ENCODE results near the gene DOCK10. TPM values are rescaled to one million over a fixed set of nuclear protein-coding genes. Genes with fewer than 3 reads are reported as not detected.

The DOCK10 gene
- total and polyA plus RNA-seq, 5 donors from 2014 or later = 28.3 to 222 (median 35.1) TPM

- Histone ChIP-seq H3K9me3 (ENCODE audit: control insufficient read depth in 2 of 2, low read length in 2 of 2) (no peaks in the 10 kb centered on the region), H3K4me1 (ENCODE audit: control insufficient read depth, insufficient read depth, low read length, poor library complexity, severe bottlenecking) (peaks cover 12% of the 10 kb centered on the region), H3K36me3 (ENCODE audit: control insufficient read depth, insufficient read depth, low read length) (peaks cover 61% of the 10 kb centered on the region), H3K27ac (ENCODE audit: insufficient read depth, low read length, poor library complexity, severe bottlenecking) (peak overlapping the region; percentile 38), H3K27me3 (ENCODE audit: control insufficient read depth, insufficient read depth, low read length) (no peaks in the 10 kb centered on the region), H3K4me3 (ENCODE audit: low read depth, low read length) (peak overlapping the region; percentile 49)
- ATAC-seq (ENCODE audit: low read depth in 2 of 2) (peak; percentile 50 to 55), DNase-seq (peak in 1 of 3 donors; percentile 58)
- H3K4me1 Mint-ChIP-seq = peaks cover 32 to 48% (median 45%) of the 10 kb centered on the region in 4 donors
- peak overlapping the region in 2 of 4 donors; percentile 15 to 55 for H3K4me3 Mint-ChIP-seq
- H3K27ac Mint-ChIP-seq = peak overlapping the region; percentile 44 to 92 (median 83)
- H3K27me3 Mint-ChIP-seq = no peaks in the 10 kb centered on the region
- peaks cover 0 to 1% (median 0%) of the 10 kb centered on the region in 7 donors for H3K9me3 Mint-ChIP-seq
- H3K36me3 Mint-ChIP-seq = peaks cover 51% of the 10 kb centered on the region
Observed at GRCh38 chr2:224894356-224894755, 147.9 kb downstream of the DOCK10 start.

GRCh38 chr2:224893848-224894247 lies 148.4 kb downstream of the DOCK10 start:
- Histone ChIP-seq H3K4me3 (ENCODE audit: low read depth, low read length) (no peak overlapping the region), H3K36me3 (ENCODE audit: control insufficient read depth, insufficient read depth, low read length) (peaks cover 66% of the 10 kb centered on the region), H3K4me1 (ENCODE audit: control insufficient read depth, insufficient read depth, low read length, poor library complexity, severe bottlenecking) (peaks cover 12% of the 10 kb centered on the region), H3K27ac (ENCODE audit: insufficient read depth, low read length, poor library complexity, severe bottlenecking) (no peak overlapping the region), H3K27me3 (ENCODE audit: control insufficient read depth, insufficient read depth, low read length) (no peaks in the 10 kb centered on the region), H3K9me3 (ENCODE audit: control insufficient read depth in 2 of 2, low read length in 2 of 2) (no peaks in the 10 kb centered on the region)
- peak overlapping the region; percentile 43 to 92 (median 83) for H3K27ac Mint-ChIP-seq
- H3K4me3 Mint-ChIP-seq = peak overlapping the region in 1 of 4 donors; percentile 55
- peaks cover 51% of the 10 kb centered on the region for H3K36me3 Mint-ChIP-seq
- peaks cover 0 to 1% (median 0%) of the 10 kb centered on the region in 7 donors for H3K9me3 Mint-ChIP-seq
- H3K27me3 Mint-ChIP-seq = no peaks in the 10 kb centered on the region
- H3K4me1 Mint-ChIP-seq = peaks cover 29 to 49% (median 44%) of the 10 kb centered on the region in 4 donors
- ATAC-seq (ENCODE audit: low read depth in 2 of 2) (no peak), DNase-seq (no peak)

- Histone ChIP-seq H3K27me3 (ENCODE audit: control insufficient read depth, insufficient read depth, low read length) (no peaks in the 10 kb centered on the region), H3K27ac (ENCODE audit: insufficient read depth, low read length, poor library complexity, severe bottlenecking) (no peak overlapping the region), H3K4me1 (ENCODE audit: control insufficient read depth, insufficient read depth, low read length, poor library complexity, severe bottlenecking) (peaks cover 12% of the 10 kb centered on the region), H3K9me3 (ENCODE audit: control insufficient read depth in 2 of 2, low read length in 2 of 2) (no peaks in the 10 kb centered on the region), H3K4me3 (ENCODE audit: low read depth, low read length) (no peak overlapping the region), H3K36me3 (ENCODE audit: control insufficient read depth, insufficient read depth, low read length) (peaks cover 70% of the 10 kb centered on the region)
- Mint-ChIP-seq H3K9me3 (peaks cover 0 to 1% (median 0%) of the 10 kb centered on the region in 7 donors), H3K4me3 (peak overlapping the region in 1 of 4 donors; percentile 8), H3K27ac (peak overlapping the region; percentile 28 to 52 (median 43)), H3K27me3 (no peaks in the 10 kb centered on the region), H3K4me1 (peaks cover 30 to 51% (median 45%) of the 10 kb centered on the region in 4 donors), H3K36me3 (peaks cover 52% of the 10 kb centered on the region)
- no peak for DNase-seq
- peak in 1 of 2 donors; percentile 20 for ATAC-seq (ENCODE audit: low read depth in 2 of 2)
Observed at GRCh38 chr2:224892574-224893204, 149.6 kb downstream of the DOCK10 start.

GRCh38 chr2:224890372-224890771 lies 151.9 kb downstream of the DOCK10 start:
- Histone ChIP-seq H3K9me3 (ENCODE audit: control insufficient read depth in 2 of 2, low read length in 2 of 2) (no peaks in the 10 kb centered on the region), H3K4me3 (ENCODE audit: low read depth, low read length) (no peak overlapping the region), H3K27me3 (ENCODE audit: control insufficient read depth, insufficient read depth, low read length) (no peaks in the 10 kb centered on the region), H3K4me1 (ENCODE audit: control insufficient read depth, insufficient read depth, low read length, poor library complexity, severe bottlenecking) (peaks cover 11% of the 10 kb centered on the region), H3K36me3 (ENCODE audit: control insufficient read depth, insufficient read depth, low read length) (peaks cover 71% of the 10 kb centered on the region), H3K27ac (ENCODE audit: insufficient read depth, low read length, poor library complexity, severe bottlenecking) (no peak overlapping the region)
- ATAC-seq (ENCODE audit: low read depth in 2 of 2) (no peak), DNase-seq (no peak)
- H3K4me3 Mint-ChIP-seq = no peak overlapping the region
- no peaks in the 10 kb centered on the region for H3K27me3 Mint-ChIP-seq
- peaks cover 0 to 1% (median 0%) of the 10 kb centered on the region in 7 donors for H3K9me3 Mint-ChIP-seq
- peak overlapping the region; percentile 39 to 90 (median 89) for H3K27ac Mint-ChIP-seq
- peaks cover 41 to 52% (median 50%) of the 10 kb centered on the region in 4 donors for H3K4me1 Mint-ChIP-seq
- peaks cover 59% of the 10 kb centered on the region for H3K36me3 Mint-ChIP-seq

GRCh38 chr2:224887141-224887540 lies 155.1 kb downstream of the DOCK10 start:
- peaks cover 35 to 52% (median 48%) of the 10 kb centered on the region in 4 donors for H3K4me1 Mint-ChIP-seq
- H3K36me3 Mint-ChIP-seq = peaks cover 65% of the 10 kb centered on the region
- ATAC-seq (ENCODE audit: low read depth in 2 of 2) = no peak
- H3K9me3 ChIP-seq (ENCODE audit: control insufficient read depth in 2 of 2, low read length in 2 of 2) = no peaks in the 10 kb centered on the region
- H3K9me3 Mint-ChIP-seq = peaks cover 0 to 1% (median 0%) of the 10 kb centered on the region in 7 donors
- peaks cover under 1% of the 10 kb centered on the region for H3K4me1 ChIP-seq (ENCODE audit: control insufficient read depth, insufficient read depth, low read length, poor library complexity, severe bottlenecking)
- H3K4me3 ChIP-seq (ENCODE audit: low read depth, low read length) = no peak overlapping the region
- H3K27me3 ChIP-seq (ENCODE audit: control insufficient read depth, insufficient read depth, low read length) = no peaks in the 10 kb centered on the region
- H3K27ac Mint-ChIP-seq = peak overlapping the region in 2 of 3 donors; percentile 64 to 85
- no peak overlapping the region for H3K4me3 Mint-ChIP-seq
- peaks cover 81% of the 10 kb centered on the region for H3K36me3 ChIP-seq (ENCODE audit: control insufficient read depth, insufficient read depth, low read length)
- no peak overlapping the region for H3K27ac ChIP-seq (ENCODE audit: insufficient read depth, low read length, poor library complexity, severe bottlenecking)
- no peaks in the 10 kb centered on the region for H3K27me3 Mint-ChIP-seq
- peak in 1 of 3 donors; percentile 19 for DNase-seq

- no peaks in the 10 kb centered on the region for H3K27me3 ChIP-seq (ENCODE audit: control insufficient read depth, insufficient read depth, low read length)
- H3K4me1 Mint-ChIP-seq = peaks cover 46 to 60% (median 55%) of the 10 kb centered on the region in 4 donors
- peak; percentile 65 to 70 for ATAC-seq (ENCODE audit: low read depth in 2 of 2)
- H3K27ac Mint-ChIP-seq = peak overlapping the region; percentile 56 to 88 (median 85)
- peaks cover 83% of the 10 kb centered on the region for H3K36me3 ChIP-seq (ENCODE audit: control insufficient read depth, insufficient read depth, low read length)
- peak in 1 of 3 donors; percentile 54 for DNase-seq
- peaks cover 11% of the 10 kb centered on the region for H3K4me1 ChIP-seq (ENCODE audit: control insufficient read depth, insufficient read depth, low read length, poor library complexity, severe bottlenecking)
- no peak overlapping the region for H3K4me3 Mint-ChIP-seq
- H3K9me3 ChIP-seq (ENCODE audit: control insufficient read depth in 2 of 2, low read length in 2 of 2) = no peaks in the 10 kb centered on the region
- H3K36me3 Mint-ChIP-seq = peaks cover 69% of the 10 kb centered on the region
- H3K27me3 Mint-ChIP-seq = no peaks in the 10 kb centered on the region
- H3K9me3 Mint-ChIP-seq = peaks cover 0 to 1% (median 0%) of the 10 kb centered on the region in 7 donors
- H3K4me3 ChIP-seq (ENCODE audit: low read depth, low read length) = no peak overlapping the region
- H3K27ac ChIP-seq (ENCODE audit: insufficient read depth, low read length, poor library complexity, severe bottlenecking) = peak overlapping the region; percentile 56
Observed at GRCh38 chr2:224885836-224886547, 156.3 kb downstream of the DOCK10 start.

GRCh38 chr2:224885291-224885690 lies 157.0 kb downstream of the DOCK10 start:
- Histone ChIP-seq H3K9me3 (ENCODE audit: control insufficient read depth in 2 of 2, low read length in 2 of 2) (no peaks in the 10 kb centered on the region), H3K36me3 (ENCODE audit: control insufficient read depth, insufficient read depth, low read length) (peaks cover 86% of the 10 kb centered on the region), H3K27me3 (ENCODE audit: control insufficient read depth, insufficient read depth, low read length) (no peaks in the 10 kb centered on the region), H3K27ac (ENCODE audit: insufficient read depth, low read length, poor library complexity, severe bottlenecking) (no peak overlapping the region), H3K4me3 (ENCODE audit: low read depth, low read length) (no peak overlapping the region), H3K4me1 (ENCODE audit: control insufficient read depth, insufficient read depth, low read length, poor library complexity, severe bottlenecking) (peaks cover 11% of the 10 kb centered on the region)
- Mint-ChIP-seq H3K27me3 (no peaks in the 10 kb centered on the region), H3K36me3 (peaks cover 68% of the 10 kb centered on the region), H3K9me3 (no peaks in the 10 kb centered on the region), H3K4me1 (peaks cover 50 to 59% (median 52%) of the 10 kb centered on the region in 4 donors), H3K27ac (peak overlapping the region in 2 of 3 donors; percentile 88 to 94), H3K4me3 (no peak overlapping the region)
- DNase-seq = no peak
- ATAC-seq (ENCODE audit: low read depth in 2 of 2) = no peak
